Activated T-cell treated with anti-CD3 and anti-CD28 coated beads for 1 hour (primary cell): Measurements from ENCODE around the gene BASP1.

Source experiments
- DNase-seq: peaks from one replicate; pipeline ENCODE4 v3.0.0-alpha.2; 2020; ENCODE audit warnings: low read depth

Gene BASP1, protein sequence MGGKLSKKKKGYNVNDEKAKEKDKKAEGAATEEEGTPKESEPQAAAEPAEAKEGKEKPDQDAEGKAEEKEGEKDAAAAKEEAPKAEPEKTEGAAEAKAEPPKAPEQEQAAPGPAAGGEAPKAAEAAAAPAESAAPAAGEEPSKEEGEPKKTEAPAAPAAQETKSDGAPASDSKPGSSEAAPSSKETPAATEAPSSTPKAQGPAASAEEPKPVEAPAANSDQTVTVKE

DNA sequence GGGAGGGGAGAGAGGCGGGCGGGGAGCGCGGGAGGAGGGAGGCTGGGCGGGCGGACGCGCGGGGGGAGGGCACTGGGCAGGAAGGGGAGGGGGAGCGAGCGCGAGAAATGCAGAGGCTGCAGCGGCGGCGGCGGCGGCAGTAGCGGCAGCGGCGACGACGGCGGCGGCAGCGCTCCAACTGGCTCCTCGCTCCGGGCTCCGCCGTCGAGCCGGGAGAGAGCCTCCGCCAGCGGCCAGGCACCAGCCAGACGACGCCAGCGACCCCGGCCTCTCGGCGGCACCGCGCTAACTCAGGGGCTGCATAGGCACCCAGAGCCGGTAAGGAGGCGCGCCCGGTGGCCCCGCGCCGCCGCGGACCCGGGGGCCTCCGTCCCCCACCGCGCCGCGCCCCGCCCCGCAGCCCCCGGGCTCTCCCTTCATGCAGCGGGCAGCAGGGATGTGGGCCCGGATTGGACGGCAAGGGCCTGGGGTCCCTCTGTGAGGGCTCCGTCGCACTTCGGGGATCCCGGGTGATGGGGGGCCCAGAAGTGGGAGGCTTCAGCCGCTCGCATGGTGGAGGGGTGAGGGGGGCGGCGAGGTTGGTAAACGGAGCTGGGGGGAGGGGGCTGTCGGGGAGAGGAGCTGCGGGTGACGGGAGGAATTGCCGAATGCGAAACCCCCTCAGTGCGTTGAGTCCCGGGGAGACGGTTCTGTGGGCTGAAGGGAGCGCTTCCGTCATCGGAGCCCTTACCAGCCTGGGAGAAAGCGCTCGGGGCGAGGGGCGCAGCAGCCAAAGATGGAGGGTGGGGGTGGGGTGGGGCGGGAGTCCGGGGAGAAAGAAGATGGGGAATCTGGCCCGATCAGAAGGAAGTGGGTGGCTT is at the start of gene BASP1:
BASP1 (plus strand) TSS at position 139 of the 860 bp plus-strand sequence. CDS start 57,586 bp downstream, outside the sequence.
- DNase-seq: no peak

DNA sequence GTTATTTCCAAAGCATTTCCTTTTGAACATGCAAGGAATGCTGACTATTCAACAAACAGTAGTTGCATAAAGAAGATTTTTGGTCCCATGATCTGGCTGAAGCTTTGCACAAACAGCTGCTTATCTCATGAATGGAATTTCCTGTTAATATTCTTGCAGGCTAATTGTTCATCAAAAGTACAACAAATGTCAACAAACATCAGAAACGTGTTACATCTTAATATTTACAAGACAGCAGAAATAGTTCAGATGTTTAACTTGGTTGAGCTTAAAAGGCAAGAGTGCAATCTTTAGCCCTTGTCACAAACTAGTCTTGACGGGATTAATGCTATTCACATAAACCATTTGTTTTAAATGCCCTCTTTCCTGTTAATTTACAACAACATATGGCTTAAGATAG is 47.9 kb upstream of the BASP1 start:
- DNase-seq: no peak

DNA sequence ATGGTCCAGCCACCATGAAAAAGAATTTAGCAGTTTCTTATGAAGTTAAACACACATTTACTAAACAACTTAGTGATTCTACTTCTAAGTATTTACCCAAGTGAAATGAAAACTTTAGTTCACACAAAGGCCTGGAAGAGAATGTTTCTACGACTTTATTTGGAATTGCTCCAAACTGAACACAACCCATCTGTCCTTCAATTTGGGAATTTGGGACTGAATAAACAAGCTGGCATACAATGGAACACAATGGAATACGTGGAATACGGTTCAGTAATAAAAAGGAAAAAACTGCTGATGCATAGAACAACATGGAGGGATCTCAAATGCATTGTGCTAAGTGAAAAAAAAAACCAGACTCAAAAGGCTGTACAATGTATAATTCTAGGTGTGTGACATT is 44.6 kb upstream of the BASP1 start:
- DNase-seq: no peak

DNA sequence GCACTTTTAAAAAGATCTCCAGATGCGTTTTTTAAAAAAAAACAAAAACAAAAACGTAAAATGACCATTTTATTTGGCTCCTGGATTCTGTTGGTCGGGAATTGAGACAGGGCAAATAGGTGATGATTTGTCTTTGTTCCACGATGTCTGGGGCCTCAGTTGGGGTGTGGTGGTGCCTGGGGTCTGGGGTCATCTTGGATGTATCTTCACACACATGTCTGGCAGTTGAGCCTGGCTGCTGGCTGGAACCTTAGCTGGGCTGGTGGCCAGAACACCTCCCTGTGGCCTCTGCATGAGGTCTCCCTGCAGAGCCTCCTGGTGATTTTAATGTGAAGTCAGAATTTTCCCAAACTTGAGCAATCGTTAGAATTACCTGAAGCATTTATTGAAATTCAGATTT is 42.5 kb upstream of the BASP1 start:
- no peak for DNase-seq

DNA sequence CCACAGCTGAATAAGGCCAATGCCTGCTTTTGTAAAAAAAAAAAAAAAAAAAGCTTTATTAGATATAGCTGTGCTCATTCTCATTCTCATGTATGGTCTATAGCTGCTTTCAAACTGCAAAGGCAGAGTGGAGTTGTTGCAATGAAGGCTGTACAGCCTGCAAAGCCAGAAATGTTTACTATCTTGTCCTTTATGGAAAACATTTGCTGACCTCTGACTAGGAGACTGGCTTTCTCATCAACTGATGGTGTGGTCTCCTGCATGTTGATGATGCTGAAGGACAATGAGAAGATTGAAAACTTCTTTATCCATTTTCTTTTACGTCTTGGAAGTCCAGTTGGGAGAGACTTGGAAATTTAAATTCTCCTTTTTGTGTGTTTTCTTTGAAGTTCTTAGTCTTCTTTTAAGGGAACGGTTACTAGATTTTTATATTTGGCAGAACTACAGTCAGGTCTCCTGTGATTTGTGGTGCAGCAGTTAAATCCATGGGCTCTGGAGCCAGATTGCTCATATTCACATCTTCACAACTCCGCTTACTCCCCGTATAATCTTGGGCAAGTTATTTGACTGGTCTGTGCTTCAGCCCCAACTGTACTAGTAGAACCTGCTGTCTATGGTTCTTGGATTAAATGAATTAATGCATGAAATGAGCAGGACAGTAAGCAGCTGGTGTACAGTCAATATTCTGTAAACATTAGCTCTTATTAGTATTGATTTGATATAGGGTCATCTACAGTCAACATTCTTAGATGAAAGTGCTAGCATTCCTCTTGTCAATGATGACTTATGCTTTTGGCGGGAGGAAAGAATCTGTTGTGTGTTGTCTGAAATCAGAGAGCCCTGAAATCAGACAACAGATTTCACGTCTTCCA is 39.7 kb upstream of the BASP1 start:
- DNase-seq: no peak

DNA sequence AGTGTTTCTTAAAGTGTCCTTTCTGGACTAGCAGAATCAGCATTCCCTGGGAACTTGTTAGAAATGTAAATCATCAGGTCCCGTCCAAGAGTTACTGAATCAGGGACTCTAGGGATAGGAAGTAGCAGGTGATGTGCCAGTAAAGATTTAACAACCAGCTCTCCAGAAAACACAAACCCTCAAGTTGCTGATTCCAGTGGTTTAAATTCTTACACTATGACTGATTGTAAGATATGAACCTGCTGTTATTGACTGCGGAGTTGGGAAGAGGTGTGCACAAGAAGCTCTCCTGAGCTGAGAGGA is 39.1 kb upstream of the BASP1 start:
- DNase-seq: no peak

DNA sequence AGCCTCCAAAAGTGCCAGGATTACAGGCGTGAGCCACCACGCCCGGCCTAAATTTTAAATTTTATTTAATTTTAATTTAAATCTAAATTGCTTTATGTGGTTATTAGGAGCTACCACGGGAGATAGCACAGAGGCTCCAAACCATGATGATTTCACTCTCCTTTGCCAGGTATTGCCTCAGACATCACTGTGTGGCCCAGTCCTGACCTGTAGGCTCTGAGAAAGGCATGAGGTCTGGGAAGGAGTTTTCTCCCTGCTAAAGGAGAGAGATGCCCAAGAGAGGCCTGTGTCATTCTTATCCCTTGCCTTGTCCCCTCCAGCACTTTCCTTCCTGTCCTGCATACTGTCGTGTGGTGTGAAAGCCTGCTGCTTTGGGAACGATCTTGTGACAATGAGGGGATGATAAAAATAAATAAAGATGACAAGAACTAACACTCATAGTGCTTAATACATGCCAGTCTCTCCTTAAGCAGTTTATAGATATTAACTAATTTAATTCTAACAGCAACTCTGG is 37.0 kb upstream of the BASP1 start:
- no peak for DNase-seq

DNA sequence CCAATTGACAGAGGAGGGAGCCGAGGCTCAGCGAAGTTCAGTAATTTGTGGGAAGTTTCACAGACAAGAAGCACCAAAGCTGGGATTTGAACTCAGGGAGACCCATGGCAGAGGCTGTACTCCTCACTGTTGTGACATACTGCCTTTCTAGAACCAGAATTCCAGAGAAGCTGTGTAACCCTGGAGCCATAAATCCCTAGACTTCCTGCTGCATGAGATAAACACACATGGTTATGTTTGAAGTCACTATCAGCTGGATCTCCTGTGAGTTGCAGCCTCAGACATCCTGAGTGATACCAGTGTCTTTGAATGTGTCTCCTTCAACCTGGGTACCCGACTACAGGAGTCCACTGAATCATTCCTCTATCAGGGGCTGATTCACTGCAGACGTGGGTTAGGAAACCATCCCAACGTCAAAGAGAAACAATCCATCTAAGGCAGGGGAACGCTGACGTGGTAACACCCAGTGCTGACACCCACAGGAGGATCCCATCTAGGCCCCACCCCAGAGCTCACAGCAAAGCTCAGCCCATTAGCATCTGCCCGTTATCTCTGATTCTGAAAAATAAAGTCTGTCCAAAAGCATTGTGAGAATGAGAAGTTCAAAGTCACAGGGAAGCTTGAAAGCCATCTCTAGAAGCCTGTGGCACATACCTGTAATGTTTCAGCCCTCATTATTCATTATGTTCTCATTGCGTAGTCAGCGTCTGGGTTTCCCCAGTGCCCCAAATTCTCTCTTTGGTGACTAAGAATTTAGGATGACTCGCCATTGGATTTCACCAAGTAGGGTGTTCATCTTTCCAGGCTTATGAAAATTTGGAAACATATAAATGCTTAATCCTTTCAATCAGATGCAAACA is 36.3 kb upstream of the BASP1 start:
- no peak for DNase-seq

DNA sequence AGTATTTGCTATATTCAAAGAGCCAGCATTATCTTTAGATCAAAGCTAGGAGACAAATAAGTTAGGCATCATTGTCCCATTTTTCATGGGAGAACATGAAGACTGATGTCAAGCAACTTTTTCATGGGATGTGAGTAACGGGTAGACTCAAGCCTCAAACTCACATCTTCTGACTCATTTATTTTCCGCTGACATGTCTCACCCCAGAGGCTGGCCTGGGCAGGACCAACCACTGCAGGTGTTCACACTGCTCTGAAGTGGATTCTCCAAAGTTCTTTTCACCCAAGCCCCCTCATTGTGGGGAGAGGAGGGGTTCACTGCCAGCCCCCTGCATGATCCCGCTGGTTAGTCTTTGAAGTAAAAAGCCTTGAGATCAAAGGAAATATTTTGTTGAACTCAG is 34.9 kb upstream of the BASP1 start:
- DNase-seq: no peak

DNA sequence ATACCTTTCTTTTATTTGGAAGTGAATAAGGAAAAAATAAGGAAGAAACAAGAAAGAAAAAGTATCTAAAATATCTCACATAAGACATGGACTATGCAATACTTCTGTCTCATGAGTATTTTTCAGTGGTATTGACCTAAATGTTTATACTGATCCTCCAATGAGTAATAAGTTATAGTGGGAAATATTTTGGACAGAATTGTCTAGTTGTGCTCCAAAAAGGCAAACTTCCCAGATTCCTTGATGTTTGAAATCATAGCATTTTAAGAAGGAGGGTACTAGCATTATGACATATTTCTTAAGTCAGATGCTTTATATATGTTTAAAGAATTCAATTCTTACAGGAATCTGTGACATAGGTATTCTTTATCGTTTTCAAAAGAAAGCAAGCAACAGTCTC is 34.5 kb upstream of the BASP1 start:
- no peak for DNase-seq

DNA sequence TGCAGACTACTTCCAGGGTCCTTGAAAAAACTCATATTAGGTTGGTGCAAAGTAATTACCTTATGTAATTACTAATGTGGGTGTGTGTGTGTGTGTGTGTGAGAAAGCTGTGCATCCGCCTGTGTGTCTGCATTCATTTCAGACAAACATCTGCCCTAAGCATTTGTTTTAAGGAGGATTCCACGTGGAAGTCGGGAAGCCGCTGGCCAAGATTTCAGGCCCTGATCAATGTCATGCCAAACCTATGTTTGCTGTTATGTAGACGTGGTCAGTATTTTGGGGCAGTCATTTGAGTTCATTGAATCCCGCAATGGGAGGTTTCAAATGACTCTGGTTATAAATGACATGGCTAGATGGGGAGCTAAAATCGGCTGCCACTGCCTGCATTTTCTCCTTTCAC is 33.6 kb upstream of the BASP1 start:
- no peak for DNase-seq

DNA sequence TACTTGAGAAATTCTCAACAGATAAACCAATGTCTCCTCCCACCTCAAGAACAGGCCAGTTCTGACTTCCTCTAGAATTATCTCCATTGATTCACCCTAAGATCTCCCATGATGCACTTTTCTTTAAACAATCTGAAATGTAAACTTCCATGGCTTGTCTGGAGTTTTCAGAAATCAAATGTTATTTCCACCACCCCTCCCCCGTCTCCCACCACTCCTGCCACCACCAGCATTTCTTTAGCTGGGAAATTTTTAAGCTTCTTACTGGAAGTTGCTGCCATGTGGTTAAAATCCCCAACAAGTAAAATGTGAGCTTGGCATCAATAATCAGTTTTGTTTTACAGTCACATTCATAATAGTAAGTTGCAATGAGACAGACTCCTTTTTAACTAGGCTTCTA is 32.8 kb upstream of the BASP1 start:
- no peak for DNase-seq

DNA sequence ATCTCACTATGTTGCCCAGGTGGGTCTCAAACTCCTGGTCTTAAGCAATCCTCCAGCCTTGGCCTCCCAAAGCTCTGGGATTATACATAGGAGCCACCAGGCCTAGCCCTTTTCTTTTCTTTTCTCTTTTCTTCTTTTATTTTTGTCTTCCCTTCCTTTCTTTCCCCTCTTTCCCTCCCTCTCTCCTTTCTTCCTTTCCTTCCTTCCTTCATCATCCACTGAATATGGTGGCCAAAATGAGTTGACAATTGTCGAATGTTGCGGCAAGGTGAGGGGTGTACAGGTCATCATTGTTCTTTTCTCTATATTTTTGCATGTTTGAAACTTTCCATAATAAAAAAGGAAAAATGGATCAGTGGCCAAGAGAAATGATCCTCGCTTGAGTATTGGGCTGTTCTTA is 32.1 kb upstream of the BASP1 start:
- no peak for DNase-seq

DNA sequence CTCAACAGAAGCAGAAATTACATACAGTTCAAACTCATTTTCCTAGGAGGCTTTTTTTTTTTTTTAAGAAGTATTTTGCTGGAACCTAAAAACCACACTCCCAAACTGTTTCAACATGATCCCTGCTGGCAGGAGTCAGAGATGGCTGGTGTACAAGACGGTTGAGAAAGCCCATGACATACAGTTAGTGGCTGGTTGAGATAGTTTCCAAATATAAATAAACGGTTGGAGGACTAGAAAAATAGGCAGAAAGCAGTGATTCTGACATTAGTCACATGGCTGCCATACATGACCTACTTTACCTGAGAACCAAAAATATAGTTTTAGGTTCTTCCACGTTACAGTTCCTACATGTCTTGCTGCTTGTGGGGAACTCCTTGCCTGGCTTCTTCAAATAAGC is 31.7 kb upstream of the BASP1 start:
- DNase-seq: no peak

DNA sequence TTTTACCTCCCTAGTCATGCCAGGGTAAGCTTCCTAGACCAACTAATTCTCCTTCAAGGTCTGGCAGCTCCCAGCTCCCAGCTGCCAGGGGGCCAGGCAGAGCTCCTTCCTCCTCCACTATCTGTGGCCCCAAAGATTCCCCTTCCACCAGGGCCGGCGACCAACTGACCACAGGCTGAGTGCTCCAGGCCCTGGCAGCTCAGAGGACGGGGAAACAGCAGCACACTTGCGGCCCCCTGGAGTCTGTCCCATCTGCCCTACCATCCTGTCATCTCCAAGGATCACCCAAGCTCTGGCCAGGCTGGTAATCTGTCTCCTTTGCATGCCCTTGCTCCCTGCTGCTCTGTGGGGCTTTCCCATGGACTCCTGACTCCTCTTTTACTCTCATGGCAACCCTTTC is 31.2 kb upstream of the BASP1 start:
- no peak for DNase-seq

DNA sequence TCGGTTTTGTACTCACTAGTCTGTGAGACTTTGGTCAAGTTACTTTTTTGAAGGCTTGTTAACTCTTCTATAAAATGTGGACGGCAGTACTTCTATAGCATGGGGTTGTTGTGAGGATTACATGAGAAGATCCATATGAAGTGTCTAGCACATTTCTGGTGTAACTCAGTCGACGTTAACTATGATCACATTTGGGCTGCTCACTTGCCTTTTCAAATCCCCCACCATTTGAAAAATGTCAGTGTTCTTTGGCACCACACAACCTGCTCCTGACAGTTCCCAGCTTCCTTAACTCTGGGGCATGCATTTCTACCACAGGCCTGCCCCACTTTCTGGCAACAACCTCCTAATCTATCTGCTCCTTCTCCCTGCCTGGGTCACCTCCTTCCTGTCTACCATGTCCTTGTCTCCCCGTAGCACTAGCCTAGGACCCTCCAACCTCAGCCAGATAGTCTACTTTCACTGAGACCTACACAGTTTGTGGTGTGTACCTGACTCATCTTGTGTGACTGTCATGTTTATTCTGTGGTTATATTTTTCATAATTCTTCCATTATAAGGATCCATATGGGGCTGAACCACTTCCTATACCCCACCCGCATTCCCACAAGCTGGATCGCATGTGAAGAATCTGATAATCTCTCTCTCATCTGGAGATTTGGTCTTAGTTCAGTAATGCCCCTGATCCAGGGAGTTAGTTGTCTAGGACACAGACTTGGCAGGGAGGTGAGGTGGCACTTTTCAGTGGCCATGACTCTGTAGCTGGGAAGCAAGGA is 30.2 kb upstream of the BASP1 start:
- no peak for DNase-seq

DNA sequence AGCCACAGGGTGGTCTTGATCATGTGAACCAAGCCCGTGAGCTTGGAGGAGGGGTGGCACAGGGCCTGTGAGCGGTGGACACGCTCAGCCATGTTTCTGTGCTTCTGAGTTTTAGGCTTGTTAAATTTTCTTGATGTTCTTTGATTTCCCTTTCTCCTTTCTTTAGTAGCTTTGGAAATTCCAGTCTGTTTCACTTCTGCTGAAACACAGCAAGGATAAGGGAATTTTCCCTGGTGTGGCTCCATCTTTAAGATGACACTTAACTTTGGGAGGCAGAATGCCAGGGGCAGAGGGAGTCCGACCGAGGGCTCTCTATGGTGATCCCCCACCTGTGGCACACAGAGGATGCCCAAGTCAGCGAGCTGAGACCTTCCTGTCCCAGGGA is 29.7 kb upstream of the BASP1 start:
- no peak for DNase-seq

DNA sequence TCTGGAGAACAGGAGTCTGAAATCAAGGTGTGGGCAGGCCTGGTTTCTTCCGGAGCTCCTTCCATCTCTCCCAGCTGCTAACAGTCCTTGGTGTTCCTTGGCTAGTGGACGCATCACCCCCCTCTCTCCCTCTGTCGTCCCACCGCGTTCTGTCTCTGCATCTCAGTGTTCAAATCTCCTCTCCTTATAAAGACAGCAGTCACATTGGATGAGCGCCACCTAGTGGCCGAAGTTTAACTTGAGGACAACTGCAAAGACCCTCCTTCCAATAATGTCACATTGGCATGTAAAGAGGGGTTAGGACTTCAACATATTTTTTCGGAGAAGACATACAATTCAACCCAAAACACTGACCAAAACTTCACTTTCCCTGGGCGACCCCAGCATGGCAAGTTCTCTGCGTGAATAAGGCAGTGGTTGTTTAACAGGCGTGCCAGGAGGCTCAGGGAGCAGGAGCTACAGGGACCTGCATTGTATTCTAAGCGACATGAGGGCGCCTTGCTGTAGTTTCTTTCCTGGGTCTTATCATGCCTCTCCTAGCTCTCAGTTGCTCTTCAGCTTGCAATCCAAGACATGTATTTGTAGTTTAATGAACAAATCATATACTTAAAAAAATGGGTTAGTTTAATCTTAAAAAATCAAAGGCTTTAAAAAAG is 27.9 kb upstream of the BASP1 start:
- DNase-seq: peak; percentile 48

DNA sequence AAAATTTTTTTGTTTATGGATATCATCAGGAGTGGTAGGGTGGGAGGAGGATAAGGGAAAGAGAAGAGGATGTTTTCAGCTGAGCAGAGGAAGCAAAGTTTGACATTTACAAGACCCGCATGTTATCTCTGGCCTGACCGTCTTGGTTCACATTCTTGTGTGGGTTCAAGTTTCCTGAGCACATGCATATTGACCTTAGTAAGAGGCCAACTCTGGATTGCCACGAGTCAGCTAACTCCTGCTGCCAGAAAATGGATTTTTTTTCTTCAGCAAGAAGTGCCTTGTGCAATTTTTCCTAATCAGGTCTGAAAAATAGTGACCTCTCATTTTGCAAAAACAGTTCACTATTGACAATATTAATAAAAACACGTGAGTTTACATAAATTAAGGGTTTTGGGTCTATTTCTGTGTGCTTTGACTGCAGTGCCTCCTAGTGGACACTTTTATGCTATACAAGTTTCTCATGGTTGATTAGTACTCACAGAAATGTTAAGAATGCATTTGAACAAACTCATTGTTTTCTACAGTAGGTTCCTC is 27.1 kb upstream of the BASP1 start:
- no peak for DNase-seq

DNA sequence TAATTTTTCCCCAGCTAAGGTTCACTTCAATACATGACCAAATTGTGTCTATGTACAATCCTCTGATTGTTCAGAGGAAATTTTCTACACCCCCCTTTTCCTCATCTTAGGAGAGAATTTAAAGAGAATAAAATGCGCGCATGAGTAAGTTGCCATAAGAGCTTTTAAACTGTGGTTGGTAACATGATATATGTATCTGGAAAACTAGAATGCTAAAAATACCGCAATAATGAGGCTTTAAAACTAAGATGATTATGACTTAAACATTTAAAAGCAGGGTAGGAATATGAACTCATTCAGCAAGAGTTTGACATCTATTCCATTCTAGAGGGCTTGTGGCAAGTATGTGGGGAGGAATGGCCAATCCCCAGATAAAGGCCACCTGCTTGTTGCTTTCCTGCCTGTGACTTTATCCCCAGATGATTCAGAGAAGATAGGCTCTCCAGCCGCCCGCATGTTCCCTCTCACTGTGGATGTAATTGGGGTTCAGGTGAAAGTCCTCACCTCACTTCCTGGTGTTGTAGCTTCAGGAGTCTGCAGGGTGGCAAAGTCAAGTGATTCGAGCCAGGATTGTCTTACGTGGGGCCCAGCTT is 26.5 kb upstream of the BASP1 start:
- no peak for DNase-seq
